T-cell (primary cell): ENCODE measurements around the gene C17orf107. TPM values are rescaled to one million over a fixed set of nuclear protein-coding genes. Genes with fewer than 3 reads are reported as not detected.

ENCODE experiments used
- ATAC-seq, 4 experiments: fragments of 200-7000 bp in 3 of 4; fragments of 150-1000 bp in 1 of 4; cut with Tn5 transposase; replicated peaks in 1 of 4; 1 replicate in 3 of 4; 2 replicates in 1 of 4; pipeline ENCODE4 v1.10.0; 2021; ENCODE audit warnings: moderate library complexity in 3 of 4, mild to moderate bottlenecking in 2 of 4, moderate number of reproducible peaks in 1 of 4
- CTCF ChIA-PET, 2 donors: fragments of 300-600 bp; sonication (Branson Sonifier 250); formaldehyde crosslinking; loops; one replicate each; lab custom pipeline; 2022; ENCODE audit warnings: antibody characterized with exemption in 2 of 2; lab: Charles Lee
- POLR2A ChIA-PET, 2 donors: fragments of 300-600 bp; sonication (Branson Sonifier 250); formaldehyde crosslinking; loops; one replicate each; lab custom pipeline; 2022; ENCODE audit warnings: antibody characterized with exemption in 2 of 2; lab: Charles Lee
- DNase-seq, 35 experiments: peaks; one replicate each; pipeline versions ENCODE4 v3.0.0 to v3.0.0-alpha.2; 2013 to 2023
- H3K27ac ChIP-seq: one replicate; pipeline ENCODE4 v1.5.1; 2013; ENCODE audit warnings: low read length
- H3K27me3 ChIP-seq, 2 experiments: replicated peaks in 1 of 2; 1 replicate in 1 of 2; 2 replicates in 1 of 2; pipeline versions ENCODE4 v1.6.1 to v1.7.0; 2013; ENCODE audit warnings: low read length in 1 of 2, mixed read lengths in 1 of 2; ENCODE audit not compliant: control insufficient read depth in 2 of 2, insufficient read depth in 2 of 2; ENCODE audit errors: extremely low read depth in 1 of 2
- H3K36me3 ChIP-seq, 2 donors: 1 replicate in 1 of 2; 2 replicates in 1 of 2; pipeline versions ENCODE4 v1.6.1 to v1.7.0; 2013; ENCODE audit warnings: low read length in 1 of 2; ENCODE audit not compliant: control insufficient read depth in 2 of 2, insufficient read depth in 1 of 2; ENCODE audit errors: extremely low read depth in 1 of 2
- H3K4me1 ChIP-seq, 2 experiments: 1 replicate in 1 of 2; 2 replicates in 1 of 2; pipeline versions ENCODE4 v1.6.1 to v1.7.0; 2013; ENCODE audit warnings: low read length in 2 of 2, mixed read lengths in 1 of 2; ENCODE audit not compliant: insufficient read depth in 2 of 2, control insufficient read depth in 1 of 2; ENCODE audit errors: extremely low read depth in 1 of 2
- H3K4me3 ChIP-seq, 2 donors: 1 replicate in 1 of 2; 2 replicates in 1 of 2; pipeline versions ENCODE4 v1.5.1 to v1.7.0; 2013; ENCODE audit warnings: mild to moderate bottlenecking in 2 of 2, low read length in 1 of 2, moderate library complexity in 1 of 2; ENCODE audit not compliant: control insufficient read depth in 1 of 2; ENCODE audit errors: extremely low read depth in 1 of 2
- H3K9me3 ChIP-seq: 2 replicates; pipeline ENCODE4 v1.7.0; 2013
- H3K27ac Mint-ChIP-seq, 2 donors: one replicate each; pipeline ENCODE4 v1.8.0; 2020 to 2021; ENCODE audit warnings: mild to moderate bottlenecking in 2 of 2, mixed read lengths in 2 of 2
- H3K27me3 Mint-ChIP-seq, 2 donors: one replicate each; pipeline ENCODE4 v1.8.0; 2021 to 2022; ENCODE audit warnings: mixed read lengths in 2 of 2
- H3K36me3 Mint-ChIP-seq: one replicate; pipeline ENCODE4 v1.8.0; 2021; ENCODE audit warnings: mixed read lengths
- H3K4me1 Mint-ChIP-seq, 3 donors: one replicate each; pipeline ENCODE4 v1.8.0; 2020 to 2022; ENCODE audit warnings: mixed read lengths in 3 of 3, mild to moderate bottlenecking in 1 of 3
- H3K4me3 Mint-ChIP-seq, 3 donors: one replicate each; pipeline ENCODE4 v1.8.0; 2020 to 2022; ENCODE audit warnings: mild to moderate bottlenecking in 3 of 3, mixed read lengths in 3 of 3, moderate library complexity in 3 of 3
- H3K9me3 Mint-ChIP-seq, 3 donors: one replicate each; pipeline ENCODE4 v1.8.0; 2020 to 2022; ENCODE audit warnings: mixed read lengths in 3 of 3
- WGBS: methylation state at CpG from one replicate; pipeline ENCODE4 v1.1.5; 2013; ENCODE audit warnings: missing lambda C conversion rate; ENCODE audit not compliant: insufficient coverage; 5-methylcytosine and 5-hydroxymethylcytosine counted together
- total RNA-seq, 35 experiments: library from RNA in 6 of 35; stranded (reverse) in 6 of 35; fragments of 120-200 nt in 1 of 35; gene quantifications; one replicate each; pipeline versions ENCODE4 v1.2.1 to v1.2.4 and lab custom pipeline; 2013 to 2026

Gene C17orf107
- total RNA-seq, 5 donors from 2014 or later (not counting 1 experiment from before 2014, with no cell fraction given) = 3.1 to 41.1 (median 4.1) TPM

DNA sequence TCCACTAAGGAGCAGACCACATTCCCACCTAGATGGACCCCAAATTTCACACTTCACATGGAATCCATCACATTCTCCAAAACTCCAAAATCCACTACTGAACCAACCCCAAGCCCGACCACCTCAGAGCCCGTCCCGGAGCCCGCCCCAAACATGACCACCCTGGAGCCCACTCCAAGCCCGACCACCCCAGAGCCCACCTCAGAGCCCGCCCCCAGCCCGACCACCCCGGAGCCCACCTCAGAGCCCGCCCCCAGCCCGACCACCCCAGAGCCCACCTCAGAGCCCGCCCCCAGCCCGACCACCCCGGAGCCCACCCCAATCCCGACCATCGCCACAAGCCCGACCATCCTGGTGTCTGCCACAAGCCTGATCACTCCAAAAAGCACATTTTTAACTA, 34.3 kb downstream of the C17orf107 start:
- Histone ChIP-seq H3K4me3 (no peak overlapping the region), H3K9me3 (no peaks in the 10 kb centered on the region), H3K4me1 (peaks cover 0 to 25% of the 10 kb centered on the region in 2 experiments), H3K27me3 (no peaks in the 10 kb centered on the region), H3K27ac (no peak overlapping the region), H3K36me3 (peaks cover 3 to 18% of the 10 kb centered on the region in 2 donors)
- Mint-ChIP-seq H3K4me3 (peak overlapping the region in 1 of 3 donors; percentile 24), H3K27ac (peak overlapping the region in 1 of 2 donors; percentile 58), H3K4me1 (peaks cover 33 to 41% (median 35%) of the 10 kb centered on the region in 3 donors), H3K27me3 (no peaks in the 10 kb centered on the region), H3K36me3 (peaks cover 24% of the 10 kb centered on the region), H3K9me3 (no peaks in the 10 kb centered on the region)
- POLR2A ChIA-PET = no interaction called here
- no peak for DNase-seq
- WGBS = 54% methylated on average over 10 of the region's 16 CpGs
- ATAC-seq = no peak
- CTCF ChIA-PET = interaction anchor here in 1 of 2 donors (0.6 kb wide), 1 partner anchor 528 kb away, joined by 3 read pairs; no protein-coding TSS in a partner anchor

DNA sequence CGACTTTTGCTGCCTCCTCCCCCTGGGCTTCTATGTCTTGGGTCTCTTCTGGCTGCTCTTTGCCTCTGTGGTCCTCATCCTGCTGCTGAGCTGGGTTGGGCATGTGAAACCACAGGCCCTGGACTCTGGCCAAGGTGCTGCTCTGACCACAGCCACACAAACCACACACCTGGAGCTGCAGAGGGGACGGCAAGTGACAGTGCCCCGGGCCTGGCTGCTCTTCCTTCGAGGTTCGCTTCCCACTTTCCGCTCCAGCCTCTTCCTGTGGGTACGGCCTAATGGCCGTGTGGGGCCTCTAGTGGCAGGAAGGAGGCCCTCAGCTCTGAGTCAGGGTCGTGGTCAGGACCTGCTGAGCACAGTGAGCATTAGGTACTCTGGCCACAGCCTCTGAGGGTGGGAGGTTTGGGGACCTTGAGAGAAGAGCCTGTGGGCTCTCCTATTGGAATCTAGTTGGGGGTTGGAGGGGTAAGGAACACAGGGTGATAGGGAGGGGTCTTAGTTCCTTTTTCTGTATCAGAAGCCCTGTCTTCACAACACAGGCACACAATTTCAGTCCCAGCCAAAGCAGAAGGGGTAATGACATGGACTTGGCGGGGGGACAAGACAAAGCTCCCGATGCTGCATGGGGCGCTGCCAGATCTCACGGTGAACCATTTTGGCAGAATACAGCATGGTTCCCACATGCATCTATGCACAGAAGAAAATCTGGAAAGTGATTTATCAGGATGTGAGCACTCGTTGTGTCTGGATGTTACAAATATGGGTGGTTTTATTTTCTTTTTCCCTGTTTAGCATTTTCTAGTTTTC, 35.0 kb downstream of the C17orf107 start:
- peaks cover 24% of the 10 kb centered on the region for H3K36me3 Mint-ChIP-seq
- Histone ChIP-seq H3K36me3 (peaks cover 3 to 18% of the 10 kb centered on the region in 2 donors), H3K9me3 (no peaks in the 10 kb centered on the region), H3K4me3 (no peak overlapping the region), H3K4me1 (peaks cover 0 to 32% of the 10 kb centered on the region in 2 experiments), H3K27ac (peak overlapping the region; percentile 24), H3K27me3 (no peaks in the 10 kb centered on the region)
- H3K4me3 Mint-ChIP-seq = peak overlapping the region in 1 of 3 donors; percentile 35
- peak overlapping the region; percentile 40 to 58 for H3K27ac Mint-ChIP-seq
- DNase-seq (peak in 2 of 35 experiments; percentile 7 to 34), ATAC-seq (peak in 2 of 4 experiments; percentile 26 to 32)
- ChIA-PET POLR2A (no interaction called here), CTCF (interaction anchor here in 1 of 2 donors (0.6 to 0.7 kb wide), 3 partner anchors 16 to 527 kb away, joined by 3 to 6 read pairs (median 4); no protein-coding TSS in a partner anchor)
- WGBS = 4% methylated on average over 9 of the region's 14 CpGs
- H3K4me1 Mint-ChIP-seq = peaks cover 40 to 48% (median 42%) of the 10 kb centered on the region in 3 donors
- H3K27me3 Mint-ChIP-seq = no peaks in the 10 kb centered on the region
- H3K9me3 Mint-ChIP-seq = no peaks in the 10 kb centered on the region

DNA sequence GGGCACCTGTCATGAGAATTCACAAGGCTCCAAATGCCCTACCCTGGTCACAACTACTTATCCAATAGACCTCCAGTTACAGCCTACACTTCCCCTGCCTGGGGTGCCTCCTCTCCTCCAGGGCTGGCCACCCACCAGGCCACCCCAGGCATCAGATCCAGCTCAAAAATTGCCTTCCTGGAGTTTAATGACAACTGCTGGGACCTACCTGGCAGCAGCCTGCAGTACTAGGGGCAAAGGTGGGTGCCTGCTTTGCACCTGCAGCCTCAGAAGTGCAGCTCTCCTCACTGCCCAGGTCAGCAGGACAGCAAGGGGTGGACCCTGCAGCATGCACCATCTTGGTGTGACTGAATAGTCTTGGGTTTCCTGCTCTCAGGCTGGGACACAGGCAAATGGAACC, 36.3 kb downstream of the C17orf107 start:
- peak overlapping the region; percentile 26 to 34 for H3K27ac Mint-ChIP-seq
- ATAC-seq = no peak

DNA sequence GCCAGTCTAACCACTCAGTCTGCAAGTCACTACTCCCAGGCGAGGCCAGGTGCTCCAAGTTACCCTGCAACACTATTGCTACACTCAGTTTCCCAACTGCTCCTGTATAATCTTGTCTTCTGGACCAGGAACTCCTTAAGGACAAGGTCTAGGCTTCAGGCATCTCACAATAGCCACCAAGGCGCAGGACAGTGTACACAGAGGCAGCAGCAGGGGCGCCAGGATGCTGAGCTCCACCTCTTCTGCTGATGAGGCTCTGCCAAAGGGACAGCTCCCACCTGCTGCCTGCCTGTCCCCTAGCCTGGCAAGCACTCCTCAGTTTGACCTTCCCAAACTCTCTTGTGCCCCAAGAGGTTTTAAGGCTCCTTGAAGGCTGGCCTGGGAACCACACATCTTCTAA, 37.1 kb downstream of the C17orf107 start:
- H3K4me3 ChIP-seq = no peak overlapping the region
- H3K36me3 ChIP-seq = peaks cover 3 to 18% of the 10 kb centered on the region in 2 donors
- Mint-ChIP-seq H3K4me1 (peaks cover 46 to 55% (median 51%) of the 10 kb centered on the region in 3 donors), H3K4me3 (no peak overlapping the region), H3K36me3 (peaks cover 18% of the 10 kb centered on the region), H3K27me3 (no peaks in the 10 kb centered on the region), H3K9me3 (no peaks in the 10 kb centered on the region), H3K27ac (peak overlapping the region; percentile 23 to 26)
- H3K9me3 ChIP-seq = no peaks in the 10 kb centered on the region
- WGBS = 93% methylated on average over 3 of the region's 3 CpGs
- no peak overlapping the region for H3K27ac ChIP-seq
- ChIA-PET CTCF (no interaction called here), POLR2A (no interaction called here)
- no peak for ATAC-seq
- H3K4me1 ChIP-seq = peaks cover 2 to 40% of the 10 kb centered on the region in 2 experiments
- H3K27me3 ChIP-seq = no peaks in the 10 kb centered on the region
- DNase-seq = no peak

More for the DNA sequence above, 36.3 kb downstream of the C17orf107 start:
- no peak overlapping the region for H3K4me3 Mint-ChIP-seq
- H3K27me3 Mint-ChIP-seq = no peaks in the 10 kb centered on the region
- H3K9me3 Mint-ChIP-seq = no peaks in the 10 kb centered on the region
- H3K27me3 ChIP-seq = no peaks in the 10 kb centered on the region
- no peak overlapping the region for H3K27ac ChIP-seq
- H3K36me3 Mint-ChIP-seq = peaks cover 22% of the 10 kb centered on the region
- peaks cover 43 to 51% (median 43%) of the 10 kb centered on the region in 3 donors for H3K4me1 Mint-ChIP-seq
- H3K4me3 ChIP-seq = no peak overlapping the region
- ChIA-PET CTCF (no interaction called here), POLR2A (no interaction called here)
- H3K4me1 ChIP-seq = peaks cover 0 to 35% of the 10 kb centered on the region in 2 experiments
- H3K9me3 ChIP-seq = no peaks in the 10 kb centered on the region
- peaks cover 3 to 18% of the 10 kb centered on the region in 2 donors for H3K36me3 ChIP-seq
- DNase-seq = no peak

DNA sequence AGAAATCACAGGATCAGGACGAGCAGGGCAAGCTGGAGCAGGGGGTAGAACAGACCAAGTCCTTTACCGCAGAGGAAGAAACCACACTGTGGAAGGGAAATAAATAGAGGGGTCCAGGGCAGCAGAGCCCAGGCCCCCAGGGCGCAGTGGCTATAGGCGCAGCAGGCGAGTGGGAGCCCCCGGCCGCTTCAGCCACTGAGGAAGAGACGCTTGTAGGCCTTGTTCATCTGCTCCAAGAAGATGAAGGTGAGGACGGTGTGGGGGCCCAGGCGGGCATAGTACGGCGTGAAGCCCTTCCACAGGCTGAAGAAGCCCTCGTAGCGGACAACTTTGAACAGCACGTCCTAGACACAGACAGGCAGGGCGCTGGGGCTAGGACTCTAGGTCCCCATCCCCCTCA, 38.2 kb downstream of the C17orf107 start:
- ChIA-PET CTCF (no interaction called here), POLR2A (interaction anchor here in 1 of 2 donors (0.6 kb wide), 1 partner anchor 365 kb away, joined by 5 read pairs; no protein-coding TSS in a partner anchor)
- Histone ChIP-seq H3K36me3 (peaks cover 3 to 24% of the 10 kb centered on the region in 2 donors), H3K4me1 (peaks cover 10 to 51% of the 10 kb centered on the region in 2 experiments), H3K4me3 (no peak overlapping the region), H3K27ac (no peak overlapping the region), H3K27me3 (no peaks in the 10 kb centered on the region), H3K9me3 (no peaks in the 10 kb centered on the region)
- H3K4me1 Mint-ChIP-seq = peaks cover 56 to 65% (median 62%) of the 10 kb centered on the region in 3 donors
- DNase-seq (no peak), ATAC-seq (no peak)
- no peaks in the 10 kb centered on the region for H3K27me3 Mint-ChIP-seq
- 99% methylated on average over 11 of the region's 16 CpGs for WGBS
- peaks cover 28% of the 10 kb centered on the region for H3K36me3 Mint-ChIP-seq
- H3K4me3 Mint-ChIP-seq = peak overlapping the region in 1 of 3 donors; percentile 100
- no peaks in the 10 kb centered on the region for H3K9me3 Mint-ChIP-seq
- peak overlapping the region in 1 of 2 donors; percentile 22 for H3K27ac Mint-ChIP-seq

DNA sequence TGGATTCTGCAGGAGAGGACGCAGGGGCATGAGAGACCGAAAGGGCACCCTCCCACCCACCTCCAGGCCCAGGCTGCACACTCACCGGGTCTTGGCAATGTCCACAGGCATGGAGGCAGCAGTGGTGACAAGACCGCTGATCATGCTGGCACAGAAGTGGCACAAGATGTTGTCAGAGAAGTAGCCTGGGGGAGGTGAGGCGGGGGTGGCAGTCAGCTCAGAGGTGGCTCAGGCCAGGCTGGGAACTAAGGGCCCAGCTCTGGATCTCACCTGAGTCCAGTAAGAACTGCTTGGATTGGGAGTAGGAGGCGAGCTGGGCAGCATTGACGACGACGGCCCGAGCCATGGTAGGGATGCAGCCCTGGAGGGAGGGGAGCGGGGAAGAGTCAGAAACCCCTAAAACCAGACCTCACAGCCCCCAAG, 38.7 kb downstream of the C17orf107 start:
- DNase-seq (no peak), ATAC-seq (no peak)
- H3K36me3 ChIP-seq = peaks cover 5 to 30% of the 10 kb centered on the region in 2 donors
- peak overlapping the region; percentile 66 for H3K27ac Mint-ChIP-seq
- H3K36me3 Mint-ChIP-seq = peaks cover 30% of the 10 kb centered on the region
- 100% methylated on average over 4 of the region's 11 CpGs for WGBS
- no peaks in the 10 kb centered on the region for H3K9me3 Mint-ChIP-seq
- ChIA-PET POLR2A (interaction anchor here in 1 of 2 donors (0.6 kb wide), 1 partner anchor 364 kb away, joined by 5 read pairs; no protein-coding TSS in a partner anchor), CTCF (interaction anchor here in 1 of 2 donors (0.6 kb wide), 1 partner anchor 687 kb away, joined by 3 read pairs; no protein-coding TSS in a partner anchor)
- H3K4me3 Mint-ChIP-seq = peak overlapping the region; percentile 91 to 100 (median 94)
- H3K27me3 Mint-ChIP-seq = no peaks in the 10 kb centered on the region
- peaks cover 61 to 70% (median 62%) of the 10 kb centered on the region in 3 donors for H3K4me1 Mint-ChIP-seq
- no peaks in the 10 kb centered on the region for H3K27me3 ChIP-seq
- no peak overlapping the region for H3K27ac ChIP-seq
- peak overlapping the region in 1 of 2 donors; percentile 84 for H3K4me3 ChIP-seq
- no peaks in the 10 kb centered on the region for H3K9me3 ChIP-seq
- peaks cover 15 to 56% of the 10 kb centered on the region in 2 experiments for H3K4me1 ChIP-seq
